ENCODE data around the gene DR1. TPM values are rescaled to one million over a fixed set of nuclear protein-coding genes. Genes with fewer than 3 reads are reported as not detected.
"Not testable (repeated sequence)": the region's sequence is repeated elsewhere in the genome, so short reads cannot be mapped to it uniquely, and the experiment has no call there.

DR1 gene
- total RNA-seq, 2 experiments from 2014 or later: 100 to 104 TPM

GRCh38 chr1:93360111-93360510 lies 14.4 kb downstream of the DR1 start:
- H3K27me3 Mint-ChIP-seq: no peaks in the 10 kb centered on the region
- DNase-seq: no peak
- no peak overlapping the region for H3K27ac Mint-ChIP-seq
- H3K4me1 Mint-ChIP-seq: peaks cover 48% of the 10 kb centered on the region
- peaks cover 81% of the 10 kb centered on the region for H3K36me3 Mint-ChIP-seq (ENCODE audit: low read depth)
- H3K9me3 Mint-ChIP-seq: no peaks in the 10 kb centered on the region
- H3K4me3 Mint-ChIP-seq: no peak overlapping the region
- CTCF ChIA-PET: interaction anchor here (2.5 kb wide), 1 partner anchor 56 kb away, joined by 10 read pairs; no protein-coding TSS in a partner anchor
- POLR2A ChIA-PET: interaction anchor here (4.5 kb wide), 1 partner anchor 14 kb away, joined by 26 read pairs; the partner anchor contains the start of gene DR1

- peaks cover 75% of the 10 kb centered on the region for H3K36me3 Mint-ChIP-seq (ENCODE audit: low read depth)
- H3K4me3 Mint-ChIP-seq: no peak overlapping the region
- no peak for DNase-seq
- peaks cover 40% of the 10 kb centered on the region for H3K4me1 Mint-ChIP-seq
- no peaks in the 10 kb centered on the region for H3K9me3 Mint-ChIP-seq
- POLR2A ChIA-PET: interaction anchor here (0.5 kb wide), 1 partner anchor 58 kb away, joined by 3 read pairs; no protein-coding TSS in a partner anchor
- H3K27ac Mint-ChIP-seq: no peak overlapping the region
- CTCF ChIA-PET: interaction anchor here (2.5 kb wide), 1 partner anchor 58 kb away, joined by 10 read pairs; no protein-coding TSS in a partner anchor
- no peaks in the 10 kb centered on the region for H3K27me3 Mint-ChIP-seq
Measured at GRCh38 chr1:93362237-93362636, 16.5 kb downstream of the DR1 start.

- CTCF ChIA-PET: no interaction called here
- DNase-seq: no peak
- H3K27ac Mint-ChIP-seq: no peak overlapping the region
- H3K9me3 Mint-ChIP-seq: no peaks in the 10 kb centered on the region
- no peaks in the 10 kb centered on the region for H3K27me3 Mint-ChIP-seq
- H3K36me3 Mint-ChIP-seq (ENCODE audit: low read depth): peaks cover 67% of the 10 kb centered on the region
- POLR2A ChIA-PET: no interaction called here
- H3K4me3 Mint-ChIP-seq: no peak overlapping the region
- H3K4me1 Mint-ChIP-seq: peaks cover 12% of the 10 kb centered on the region
Measured at GRCh38 chr1:93365813-93366212, 20.1 kb downstream of the DR1 start.

- Mint-ChIP-seq H3K9me3 (no peaks in the 10 kb centered on the region), H3K27me3 (no peaks in the 10 kb centered on the region), H3K4me3 (no peak overlapping the region), H3K36me3 (ENCODE audit: low read depth) (peaks cover 61% of the 10 kb centered on the region), H3K27ac (no peak overlapping the region), H3K4me1 (peaks cover 1% of the 10 kb centered on the region)
- DNase-seq: no peak
- POLR2A ChIA-PET: interaction anchor here (1.0 kb wide), 1 partner anchor 24 kb away, joined by 5 read pairs; the partner anchor contains the start of gene DR1
- CTCF ChIA-PET: no interaction called here
Measured at GRCh38 chr1:93369734-93370133, 24.0 kb downstream of the DR1 start.

- H3K4me1 Mint-ChIP-seq: no peaks in the 10 kb centered on the region
- ChIA-PET POLR2A (no interaction called here), CTCF (no interaction called here)
- no peak overlapping the region for H3K27ac Mint-ChIP-seq
- peaks cover 39% of the 10 kb centered on the region for H3K36me3 Mint-ChIP-seq (ENCODE audit: low read depth)
- H3K9me3 Mint-ChIP-seq: peaks cover 9% of the 10 kb centered on the region
- H3K27me3 Mint-ChIP-seq: peaks cover 3% of the 10 kb centered on the region
- DNase-seq: no peak
- H3K4me3 Mint-ChIP-seq: no peak overlapping the region
Measured at GRCh38 chr1:93374334-93375106, 28.8 kb downstream of the DR1 start.

GRCh38 chr1:93384656-93385055 lies 38.9 kb downstream of the DR1 start:
- H3K27ac Mint-ChIP-seq: no peak overlapping the region
- POLR2A ChIA-PET: no interaction called here
- CTCF ChIA-PET: no interaction called here
- no peaks in the 10 kb centered on the region for H3K4me1 Mint-ChIP-seq
- peaks cover 8% of the 10 kb centered on the region for H3K36me3 Mint-ChIP-seq (ENCODE audit: low read depth)
- peaks cover 2% of the 10 kb centered on the region for H3K27me3 Mint-ChIP-seq
- no peak overlapping the region for H3K4me3 Mint-ChIP-seq
- peaks cover 19% of the 10 kb centered on the region for H3K9me3 Mint-ChIP-seq
- no peak for DNase-seq

- H3K4me3 Mint-ChIP-seq; H3K4me1 Mint-ChIP-seq; DNase-seq; H3K27me3 Mint-ChIP-seq; H3K27ac Mint-ChIP-seq; H3K36me3 Mint-ChIP-seq (ENCODE audit: low read depth); CTCF ChIA-PET: not testable (repeated sequence)
- POLR2A ChIA-PET: interaction anchor here (0.7 kb wide), 1 partner anchor 424 kb away, joined by 3 read pairs; no protein-coding TSS in a partner anchor
- H3K9me3 Mint-ChIP-seq: peaks cover 19% of the 10 kb centered on the region
Measured at GRCh38 chr1:93386268-93386667, 40.6 kb downstream of the DR1 start.

GRCh38 chr1:93394514-93394913 lies 48.8 kb downstream of the DR1 start:
- no peaks in the 10 kb centered on the region for H3K9me3 Mint-ChIP-seq
- ChIA-PET CTCF (no interaction called here), POLR2A (no interaction called here)
- H3K4me3 Mint-ChIP-seq: no peak overlapping the region
- H3K4me1 Mint-ChIP-seq: no peaks in the 10 kb centered on the region
- H3K36me3 Mint-ChIP-seq (ENCODE audit: low read depth): no peaks in the 10 kb centered on the region
- no peak overlapping the region for H3K27ac Mint-ChIP-seq
- no peak for DNase-seq
- H3K27me3 Mint-ChIP-seq: no peaks in the 10 kb centered on the region

- H3K4me3 Mint-ChIP-seq: no peak overlapping the region
- H3K36me3 Mint-ChIP-seq (ENCODE audit: low read depth): no peaks in the 10 kb centered on the region
- no peaks in the 10 kb centered on the region for H3K9me3 Mint-ChIP-seq
- DNase-seq: no peak
- ChIA-PET POLR2A (no interaction called here), CTCF (no interaction called here)
- no peak overlapping the region for H3K27ac Mint-ChIP-seq
- no peaks in the 10 kb centered on the region for H3K4me1 Mint-ChIP-seq
- H3K27me3 Mint-ChIP-seq: no peaks in the 10 kb centered on the region
Measured at GRCh38 chr1:93395195-93395594, 49.5 kb downstream of the DR1 start.

GRCh38 chr1:93399781-93400180 lies 54.1 kb downstream of the DR1 start:
- no peak overlapping the region for H3K27ac Mint-ChIP-seq

GRCh38 chr1:93408203-93408602 lies 62.5 kb downstream of the DR1 start:
- ChIA-PET POLR2A (no interaction called here), CTCF (no interaction called here)
- H3K4me3 Mint-ChIP-seq: no peak overlapping the region
- H3K9me3 Mint-ChIP-seq: peaks cover 3% of the 10 kb centered on the region
- peaks cover 7% of the 10 kb centered on the region for H3K36me3 Mint-ChIP-seq (ENCODE audit: low read depth)
- H3K4me1 Mint-ChIP-seq: peaks cover 3% of the 10 kb centered on the region
- DNase-seq: no peak
- H3K27me3 Mint-ChIP-seq: peaks cover 18% of the 10 kb centered on the region
- H3K27ac Mint-ChIP-seq: no peak overlapping the region

More at GRCh38 chr1:93399781-93400180, 54.1 kb downstream of the DR1 start:
- Mint-ChIP-seq H3K9me3 (no peaks in the 10 kb centered on the region), H3K4me3 (no peak overlapping the region), H3K27me3 (peaks cover 7% of the 10 kb centered on the region), H3K4me1 (no peaks in the 10 kb centered on the region), H3K36me3 (ENCODE audit: low read depth) (no peaks in the 10 kb centered on the region)
- no peak for DNase-seq
- ChIA-PET POLR2A (no interaction called here), CTCF (interaction anchor here (1.4 kb wide), 1 partner anchor 95 kb away, joined by 3 read pairs; no protein-coding TSS in a partner anchor)

- no peak for DNase-seq
- Mint-ChIP-seq H3K9me3 (peaks cover 3% of the 10 kb centered on the region), H3K27ac (no peak overlapping the region), H3K4me1 (peaks cover 3% of the 10 kb centered on the region), H3K36me3 (ENCODE audit: low read depth) (peaks cover 7% of the 10 kb centered on the region), H3K4me3 (no peak overlapping the region), H3K27me3 (peaks cover 9% of the 10 kb centered on the region)
- ChIA-PET POLR2A (no interaction called here), CTCF (no interaction called here)
Measured at GRCh38 chr1:93411000-93411399, 65.3 kb downstream of the DR1 start.

- CTCF ChIA-PET: interaction anchor here (0.6 kb wide), 1 partner anchor 299 kb away, joined by 4 read pairs; no protein-coding TSS in a partner anchor
Measured at GRCh38 chr1:93414749-93415148, 69.0 kb downstream of the DR1 start.

GRCh38 chr1:93415296-93415695 lies 69.6 kb downstream of the DR1 start:
- Mint-ChIP-seq H3K4me3 (no peak overlapping the region), H3K4me1 (no peaks in the 10 kb centered on the region), H3K9me3 (no peaks in the 10 kb centered on the region), H3K27ac (no peak overlapping the region), H3K36me3 (ENCODE audit: low read depth) (no peaks in the 10 kb centered on the region), H3K27me3 (peaks cover 15% of the 10 kb centered on the region)
- ChIA-PET POLR2A (no interaction called here), CTCF (interaction anchor here (0.6 kb wide), 1 partner anchor 299 kb away, joined by 4 read pairs; no protein-coding TSS in a partner anchor)
- DNase-seq: no peak

More at GRCh38 chr1:93414749-93415148, 69.0 kb downstream of the DR1 start:
- H3K27ac Mint-ChIP-seq: no peak overlapping the region
- DNase-seq: no peak
- H3K36me3 Mint-ChIP-seq (ENCODE audit: low read depth): no peaks in the 10 kb centered on the region
- H3K4me3 Mint-ChIP-seq: no peak overlapping the region
- H3K27me3 Mint-ChIP-seq: peaks cover 15% of the 10 kb centered on the region
- H3K4me1 Mint-ChIP-seq: no peaks in the 10 kb centered on the region
- POLR2A ChIA-PET: no interaction called here
- H3K9me3 Mint-ChIP-seq: no peaks in the 10 kb centered on the region
